ENCODE measurements around the gene CIZ1. TPM values are rescaled to one million over a fixed set of nuclear protein-coding genes. Genes with fewer than 3 reads are reported as not detected.

The CIZ1 gene
- total and polyA plus RNA-seq, 2 experiments from 2014 or later = 48.5 to 73.1 TPM

- Histone ChIP-seq H2AFZ (no peak overlapping the region), H3K36me3 (ENCODE audit: low read depth) (no peaks in the 10 kb centered on the region), H3K4me2 (ENCODE audit: unreplicated experiment) (no peak overlapping the region), H3K4me3 (no peak overlapping the region), H3K79me2 (ENCODE audit: insufficient read depth) (peaks cover 29% of the 10 kb centered on the region), H3K4me1 (ENCODE audit: insufficient read depth) (peaks cover 9% of the 10 kb centered on the region; the same call in 1 of the 2 replicates), H3K9ac (no peak overlapping the region), H3K9me2 (ENCODE audit: insufficient read depth) (no peaks in the 10 kb centered on the region), H3K27me3 (replicated peaks; ENCODE audit: insufficient read depth) (no peaks in the 10 kb centered on the region), H3K27ac (no peak overlapping the region), H3F3A (ENCODE audit: insufficient read depth) (no peaks in the 10 kb centered on the region), H3K9me3 (ENCODE audit: low read depth) (no peaks in the 10 kb centered on the region), H4K20me1 (ENCODE audit: insufficient read depth) (no peaks in the 10 kb centered on the region; the same call in 1 of the 2 replicates)
- whole genome bisulfite sequencing, 2 experiments (ENCODE audit: low coverage in 1 of 2, low lambda C conversion rate in 2 of 2, missing lambda C conversion rate in 2 of 2) = 96 to 97% methylated on average over 23 of the region's 24 CpGs
- TF ChIP-seq EZH2phosphoT487 (IDR thresholded peaks at IDR 0.05; ENCODE audit: insufficient read depth, low read depth) (no peak), EZH2 (IDR thresholded peaks at IDR 0.05; ENCODE audit: insufficient read depth, poor library complexity, severe bottlenecking) (no peak)
- in situ Hi-C loops (cut with MboI) = no loop called here
- DNase-seq = no peak
Measured at GRCh38 chr9:128122809-128123175, 68.6 kb downstream of the CIZ1 start.

GRCh38 chr9:128121924-128122808, 69.2 kb downstream of the CIZ1 start:
- no peaks in the 10 kb centered on the region for H3F3A ChIP-seq (ENCODE audit: insufficient read depth)
- no peaks in the 10 kb centered on the region for H3K9me3 ChIP-seq (ENCODE audit: low read depth)
- H3K36me3 ChIP-seq (ENCODE audit: low read depth) = no peaks in the 10 kb centered on the region
- H3K9ac ChIP-seq = no peak overlapping the region
- no peaks in the 10 kb centered on the region; the same call in 1 of the 2 replicates for H4K20me1 ChIP-seq (ENCODE audit: insufficient read depth)
- no peaks in the 10 kb centered on the region for H3K27me3 ChIP-seq (replicated peaks; ENCODE audit: insufficient read depth)
- TF ChIP-seq EZH2phosphoT487 (IDR thresholded peaks at IDR 0.05; ENCODE audit: insufficient read depth, low read depth) (no peak), EZH2 (IDR thresholded peaks at IDR 0.05; ENCODE audit: insufficient read depth, poor library complexity, severe bottlenecking) (no peak)
- DNase-seq = no peak
- no peak overlapping the region for H3K4me2 ChIP-seq (ENCODE audit: unreplicated experiment)
- H3K4me1 ChIP-seq (ENCODE audit: insufficient read depth) = peaks cover 9% of the 10 kb centered on the region; the same call in 1 of the 2 replicates
- no peak overlapping the region for H2AFZ ChIP-seq
- in situ Hi-C loops (cut with MboI) = no loop called here
- H3K4me3 ChIP-seq = no peak overlapping the region
- peaks cover 27% of the 10 kb centered on the region for H3K79me2 ChIP-seq (ENCODE audit: insufficient read depth)
- no peaks in the 10 kb centered on the region for H3K9me2 ChIP-seq (ENCODE audit: insufficient read depth)
- no peak overlapping the region for H3K27ac ChIP-seq
- WGBS, 2 experiments (ENCODE audit: low coverage in 1 of 2, low lambda C conversion rate in 2 of 2, missing lambda C conversion rate in 2 of 2) = 87 to 91% methylated on average over 25 to 27 of the region's 27 CpGs

GRCh38 chr9:128121466-128121810, 69.9 kb downstream of the CIZ1 start:
- Histone ChIP-seq H3K27ac (no peak overlapping the region), H3K9ac (no peak overlapping the region), H3F3A (ENCODE audit: insufficient read depth) (no peaks in the 10 kb centered on the region), H3K4me1 (ENCODE audit: insufficient read depth) (peaks cover 7% of the 10 kb centered on the region; the same call in 1 of the 2 replicates), H3K9me3 (ENCODE audit: low read depth) (no peaks in the 10 kb centered on the region), H3K36me3 (ENCODE audit: low read depth) (no peaks in the 10 kb centered on the region), H3K4me3 (no peak overlapping the region), H3K27me3 (replicated peaks; ENCODE audit: insufficient read depth) (no peaks in the 10 kb centered on the region), H4K20me1 (ENCODE audit: insufficient read depth) (no peaks in the 10 kb centered on the region; the same call in 1 of the 2 replicates), H3K4me2 (ENCODE audit: unreplicated experiment) (no peak overlapping the region), H3K9me2 (ENCODE audit: insufficient read depth) (no peaks in the 10 kb centered on the region), H2AFZ (no peak overlapping the region), H3K79me2 (ENCODE audit: insufficient read depth) (peaks cover 19% of the 10 kb centered on the region)
- 95 to 99% methylated on average over 5 of the region's 5 CpGs for WGBS, 2 experiments (ENCODE audit: low coverage in 1 of 2, low lambda C conversion rate in 2 of 2, missing lambda C conversion rate in 2 of 2)
- DNase-seq = no peak
- in situ Hi-C loops (cut with MboI) = no loop called here
- TF ChIP-seq EZH2 (IDR thresholded peaks at IDR 0.05; ENCODE audit: insufficient read depth, poor library complexity, severe bottlenecking) (no peak), EZH2phosphoT487 (IDR thresholded peaks at IDR 0.05; ENCODE audit: insufficient read depth, low read depth) (no peak)

GRCh38 chr9:128120741-128121465, 70.5 kb downstream of the CIZ1 start:
- in situ Hi-C loops (cut with MboI) = no loop called here
- no peak for TF ChIP-seq EZH2phosphoT487 (IDR thresholded peaks at IDR 0.05; ENCODE audit: insufficient read depth, low read depth)
- TF ChIP-seq EZH2 (IDR thresholded peaks at IDR 0.05; ENCODE audit: insufficient read depth, poor library complexity, severe bottlenecking) = no peak

More at GRCh38 chr9:128120741-128121465, 70.5 kb downstream of the CIZ1 start:
- no peaks in the 10 kb centered on the region for H3K27me3 ChIP-seq (replicated peaks; ENCODE audit: insufficient read depth)
- WGBS, 2 experiments (ENCODE audit: low coverage in 1 of 2, low lambda C conversion rate in 2 of 2, missing lambda C conversion rate in 2 of 2) = 88 to 89% methylated on average over 25 to 29 of the region's 29 CpGs
- no peaks in the 10 kb centered on the region for H3K9me2 ChIP-seq (ENCODE audit: insufficient read depth)
- no peaks in the 10 kb centered on the region for H3F3A ChIP-seq (ENCODE audit: insufficient read depth)
- H3K4me2 ChIP-seq (ENCODE audit: unreplicated experiment) = no peak overlapping the region
- H3K36me3 ChIP-seq (ENCODE audit: low read depth) = no peaks in the 10 kb centered on the region
- H3K79me2 ChIP-seq (ENCODE audit: insufficient read depth) = peaks cover 14% of the 10 kb centered on the region
- H3K4me1 ChIP-seq (ENCODE audit: insufficient read depth) = peaks cover 2% of the 10 kb centered on the region; the same call in 1 of the 2 replicates
- H3K9ac ChIP-seq = no peak overlapping the region
- H4K20me1 ChIP-seq (ENCODE audit: insufficient read depth) = no peaks in the 10 kb centered on the region; the same call in 1 of the 2 replicates
- no peak for DNase-seq
- H3K4me3 ChIP-seq = no peak overlapping the region
- H3K27ac ChIP-seq = no peak overlapping the region
- no peak overlapping the region for H2AFZ ChIP-seq
- no peaks in the 10 kb centered on the region for H3K9me3 ChIP-seq (ENCODE audit: low read depth)
